GM19463 (cell line): ENCODE measurements around the gene CCIN.
"Not testable (repeated sequence)": the region's sequence is repeated elsewhere in the genome, so short reads cannot be mapped to it uniquely, and the experiment has no call there.

Experiments
- ATAC-seq: cut with Tn5 transposase; IDR thresholded peaks from one replicate; pipeline ENCODE4 v1.9.1; 2021; ENCODE audit warnings: mild to moderate bottlenecking, moderate library complexity; ENCODE audit not compliant: unreplicated experiment

Gene CCIN

GRCh38 chr9:36169166-36169565 is at the start of gene CCIN:
CCIN (plus strand) TSS chr9:36169388; CDS start chr9:36169503, 115 bp downstream.
- ATAC-seq = no peak

- no peak for ATAC-seq
Measured at GRCh38 chr9:36119476-36119875, 49.7 kb upstream of the CCIN start.

GRCh38 chr9:36120705-36121104 is 48.5 kb upstream of the CCIN start:
- no peak for ATAC-seq

- ATAC-seq = no peak
Measured at GRCh38 chr9:36121971-36122370, 47.2 kb upstream of the CCIN start.

GRCh38 chr9:36123515-36123914 is 45.7 kb upstream of the CCIN start:
- no peak for ATAC-seq

- ATAC-seq = no peak
Measured at GRCh38 chr9:36125062-36125855, 43.9 kb upstream of the CCIN start.

- ATAC-seq = no peak
Measured at GRCh38 chr9:36126016-36126730, 43.0 kb upstream of the CCIN start.

GRCh38 chr9:36127652-36128244 is 41.4 kb upstream of the CCIN start:
- no peak for ATAC-seq

GRCh38 chr9:36128349-36128748 is 40.8 kb upstream of the CCIN start:
- ATAC-seq = no peak

- ATAC-seq = no peak
Measured at GRCh38 chr9:36129139-36129538, 40.0 kb upstream of the CCIN start.

GRCh38 chr9:36131666-36132065 is 37.5 kb upstream of the CCIN start:
- ATAC-seq = not testable (repeated sequence)

GRCh38 chr9:36132086-36132485 is 37.1 kb upstream of the CCIN start:
- no peak for ATAC-seq

- no peak for ATAC-seq
Measured at GRCh38 chr9:36134761-36135505, 34.3 kb upstream of the CCIN start.

- ATAC-seq = no peak
Measured at GRCh38 chr9:36135741-36136271, 33.4 kb upstream of the CCIN start.

GRCh38 chr9:36136272-36136893 is 32.8 kb upstream of the CCIN start, which contains the start of gene GLIPR2:
GLIPR2 (plus strand) TSS chr9:36136733; CDS start chr9:36136779, 46 bp downstream.
- ATAC-seq = peak; percentile 94

GRCh38 chr9:36136894-36137391 is 32.2 kb upstream of the CCIN start:
- peak; percentile 28 for ATAC-seq

- no peak for ATAC-seq
Measured at GRCh38 chr9:36137392-36138004, 31.7 kb upstream of the CCIN start.

- ATAC-seq = no peak
Measured at GRCh38 chr9:36138496-36138895, 30.7 kb upstream of the CCIN start.

- no peak for ATAC-seq
Measured at GRCh38 chr9:36138901-36139300, 30.3 kb upstream of the CCIN start.
